ENCODE results near the gene PRM1. TPM values are rescaled to one million over a fixed set of nuclear protein-coding genes. Genes with fewer than 3 reads are reported as not detected.

The PRM1 gene
- total RNA-seq, 1 donor = not detected

DNA sequence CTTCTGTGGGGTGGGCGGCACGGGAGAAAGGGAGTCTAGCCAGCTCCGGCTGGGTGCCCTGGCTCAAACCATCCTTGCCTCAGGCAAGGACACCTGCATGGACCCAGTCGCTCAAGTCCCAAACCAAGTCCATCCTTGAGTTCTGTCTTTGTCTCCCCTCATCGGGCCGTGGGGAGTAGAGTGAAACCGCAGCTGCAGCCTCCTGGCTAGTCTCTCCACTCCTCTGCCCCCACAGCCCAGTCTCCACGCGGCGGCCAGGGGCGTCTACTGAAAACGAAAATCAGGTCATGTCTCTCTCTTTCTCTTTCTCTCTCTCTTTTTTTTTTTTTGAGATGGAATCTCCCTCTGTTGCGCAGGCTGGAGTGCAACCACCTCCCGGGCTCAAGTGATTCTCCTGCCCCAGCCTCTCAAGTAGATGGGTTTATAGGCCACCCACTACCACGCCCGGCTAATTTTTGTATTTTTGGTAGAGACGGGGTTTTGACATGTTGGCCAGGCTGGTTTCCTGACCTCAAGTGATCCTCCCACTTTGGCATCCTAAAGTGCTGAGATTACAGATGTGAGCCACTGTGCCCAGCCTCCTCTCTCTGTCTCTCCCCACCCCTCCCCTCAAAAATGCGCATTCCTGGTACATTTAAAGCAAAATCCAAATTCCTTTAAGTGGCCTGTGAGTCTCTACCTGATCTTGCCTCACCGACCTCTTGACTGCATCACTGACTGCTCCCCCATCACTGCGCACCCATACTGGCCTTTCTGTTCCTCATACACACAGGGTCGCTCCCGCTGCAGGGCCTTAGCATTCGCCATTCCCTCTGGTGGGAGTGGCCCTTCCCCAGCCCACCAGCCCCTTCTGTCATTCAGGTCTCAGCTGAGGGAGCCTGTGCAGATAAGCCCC is 46.4 kb upstream of the PRM1 start:
- DNase-seq (ENCODE audit: low read depth) = peak; percentile 41
- TF ChIP-seq, protein P1, sequence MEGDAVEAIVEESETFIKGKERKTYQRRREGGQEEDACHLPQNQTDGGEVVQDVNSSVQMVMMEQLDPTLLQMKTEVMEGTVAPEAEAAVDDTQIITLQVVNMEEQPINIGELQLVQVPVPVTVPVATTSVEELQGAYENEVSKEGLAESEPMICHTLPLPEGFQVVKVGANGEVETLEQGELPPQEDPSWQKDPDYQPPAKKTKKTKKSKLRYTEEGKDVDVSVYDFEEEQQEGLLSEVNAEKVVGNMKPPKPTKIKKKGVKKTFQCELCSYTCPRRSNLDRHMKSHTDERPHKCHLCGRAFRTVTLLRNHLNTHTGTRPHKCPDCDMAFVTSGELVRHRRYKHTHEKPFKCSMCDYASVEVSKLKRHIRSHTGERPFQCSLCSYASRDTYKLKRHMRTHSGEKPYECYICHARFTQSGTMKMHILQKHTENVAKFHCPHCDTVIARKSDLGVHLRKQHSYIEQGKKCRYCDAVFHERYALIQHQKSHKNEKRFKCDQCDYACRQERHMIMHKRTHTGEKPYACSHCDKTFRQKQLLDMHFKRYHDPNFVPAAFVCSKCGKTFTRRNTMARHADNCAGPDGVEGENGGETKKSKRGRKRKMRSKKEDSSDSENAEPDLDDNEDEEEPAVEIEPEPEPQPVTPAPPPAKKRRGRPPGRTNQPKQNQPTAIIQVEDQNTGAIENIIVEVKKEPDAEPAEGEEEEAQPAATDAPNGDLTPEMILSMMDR (IDR thresholded peaks at IDR 0.05; ENCODE audit: insufficient read depth, low read depth, low read length) = no peak
- no peak overlapping the region for H3K4me3 ChIP-seq (ENCODE audit: low read depth, low read length)

DNA sequence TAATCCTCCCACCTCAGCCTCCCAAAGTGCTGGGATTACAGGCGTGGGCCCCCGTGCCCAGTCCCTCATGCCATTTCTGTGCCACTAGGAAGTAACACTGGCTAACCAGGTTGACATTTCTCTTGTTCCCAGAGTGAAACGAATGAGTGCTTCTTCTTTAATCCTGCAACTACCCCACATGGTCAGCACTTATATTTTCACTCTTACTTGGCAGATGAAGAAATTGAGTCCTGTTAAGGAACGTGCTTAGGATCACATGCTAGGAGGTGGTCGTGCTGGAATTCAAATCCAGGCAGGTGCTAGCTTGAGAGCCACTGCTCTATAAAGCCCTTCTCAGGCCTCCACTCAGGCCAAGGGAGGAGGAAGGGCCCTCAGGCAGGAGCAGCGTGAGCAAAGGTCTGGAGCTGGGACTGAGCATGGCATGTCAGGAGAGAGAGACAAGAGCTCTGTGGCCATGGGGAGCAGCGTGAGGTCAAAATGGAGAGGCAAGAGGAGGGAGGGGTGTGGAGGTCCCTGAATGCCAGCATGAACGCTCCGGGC is 45.7 kb upstream of the PRM1 start:
- TF ChIP-seq, protein P1 (IDR thresholded peaks at IDR 0.05; ENCODE audit: insufficient read depth, low read depth, low read length) = no peak
- DNase-seq (ENCODE audit: low read depth) = no peak
- no peak overlapping the region for H3K4me3 ChIP-seq (ENCODE audit: low read depth, low read length)

DNA sequence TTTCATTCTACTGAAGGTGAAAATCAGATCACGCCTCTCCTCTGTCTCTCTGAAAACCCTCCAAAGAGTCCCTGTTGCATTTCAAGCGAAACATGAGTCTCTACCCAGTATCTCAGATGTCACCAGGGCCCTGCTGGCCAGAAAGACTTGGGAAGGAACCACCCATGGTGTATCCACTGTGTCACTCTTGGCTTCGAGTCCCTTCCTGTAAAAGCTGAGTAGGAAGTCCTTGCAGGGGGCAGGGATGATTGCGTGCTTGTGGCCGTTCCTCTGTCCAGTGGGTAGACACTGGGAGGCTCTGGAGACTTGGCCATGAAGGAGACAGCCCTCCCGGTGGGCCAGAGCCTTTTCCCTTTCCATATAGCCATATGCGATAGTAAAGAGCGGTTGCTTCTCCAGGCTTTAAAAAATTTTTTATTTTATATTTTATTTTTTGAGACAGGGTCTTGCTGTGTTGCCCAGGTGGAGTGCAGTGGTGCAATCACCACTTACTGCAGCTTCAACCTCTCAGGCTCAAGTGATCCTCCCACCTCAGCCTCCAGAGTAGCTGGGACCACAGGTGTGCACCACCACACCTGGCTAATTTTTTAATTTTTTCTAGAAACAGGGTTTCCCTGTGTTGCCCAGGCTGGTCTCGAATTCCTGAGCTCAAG is 45.1 kb upstream of the PRM1 start:
- TF ChIP-seq, protein P1 (IDR thresholded peaks at IDR 0.05; ENCODE audit: insufficient read depth, low read depth, low read length) = no peak
- H3K4me3 ChIP-seq (ENCODE audit: low read depth, low read length) = no peak overlapping the region
- DNase-seq (ENCODE audit: low read depth) = no peak

DNA sequence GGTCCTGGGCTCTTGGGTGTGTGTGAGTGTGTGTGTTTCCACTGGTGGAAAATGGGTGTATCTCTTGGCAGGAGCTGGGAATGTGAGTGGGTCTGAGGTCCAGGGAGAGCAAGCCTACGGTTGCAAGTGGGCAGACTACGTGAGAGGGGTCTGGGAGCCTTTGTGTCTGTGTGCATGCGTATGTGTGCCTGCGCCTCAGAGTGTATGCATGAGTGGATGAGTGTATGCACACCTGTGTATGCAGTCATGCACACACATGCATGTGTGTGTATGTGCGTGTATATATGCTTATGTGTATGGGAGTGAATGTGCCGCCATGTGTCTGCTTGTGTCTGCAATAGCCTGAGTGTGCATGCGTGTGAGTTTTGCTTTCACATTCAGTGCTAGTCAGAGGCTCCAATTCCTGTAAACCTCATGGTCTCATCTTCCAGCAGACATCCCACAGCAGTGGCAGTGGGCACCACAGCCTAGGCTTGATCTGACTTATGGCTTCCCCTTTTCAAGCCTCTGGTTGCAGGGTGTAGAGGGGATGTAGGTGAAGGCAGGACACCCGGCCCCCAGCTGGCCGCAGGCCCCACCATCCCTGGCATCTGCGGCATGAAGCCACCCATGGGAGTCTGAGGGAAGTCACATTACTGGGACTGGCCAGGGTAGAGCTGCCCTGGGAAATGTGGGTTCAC is 44.4 kb upstream of the PRM1 start:
- TF ChIP-seq, protein P1 (IDR thresholded peaks at IDR 0.05; ENCODE audit: insufficient read depth, low read depth, low read length) = no peak
- no peak for DNase-seq (ENCODE audit: low read depth)
- no peak overlapping the region for H3K4me3 ChIP-seq (ENCODE audit: low read depth, low read length)

DNA sequence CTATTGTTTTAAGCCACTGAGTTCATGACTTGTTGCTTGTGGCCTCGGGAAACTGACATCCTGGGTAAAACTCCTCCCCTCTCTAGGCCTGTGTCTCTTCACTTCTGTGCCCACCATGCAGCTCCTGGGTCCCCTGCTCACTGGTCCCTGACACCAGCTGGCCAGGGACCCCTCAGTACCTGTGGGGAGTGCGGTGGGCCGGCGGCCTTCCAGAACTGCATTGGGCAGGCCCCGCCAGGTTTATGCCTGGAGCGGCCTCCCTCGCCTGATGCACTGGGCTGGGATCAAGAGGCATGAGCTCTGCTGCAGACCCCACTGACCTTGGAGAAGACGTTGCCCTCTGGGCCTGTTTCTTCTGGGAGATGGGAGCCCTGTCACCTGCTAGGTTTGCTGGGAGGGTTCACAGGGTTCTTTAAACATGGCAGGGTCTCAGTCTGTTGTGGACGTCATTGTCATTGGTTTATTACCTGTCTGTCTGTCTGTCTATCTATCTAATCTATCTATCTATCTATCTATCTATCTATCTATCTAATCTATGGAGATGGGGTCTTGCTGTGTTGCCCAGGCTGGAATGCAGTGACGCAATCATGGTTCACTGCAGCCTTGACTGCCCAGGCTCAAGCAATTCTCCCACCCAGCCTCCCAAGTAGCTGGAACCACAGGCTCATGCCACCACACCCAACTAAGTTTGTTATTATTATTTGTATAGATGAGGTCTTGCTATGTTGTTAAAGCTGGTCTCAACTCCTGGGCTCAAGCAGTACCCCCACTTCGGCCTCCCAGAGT is 42.6 kb upstream of the PRM1 start:
- TF ChIP-seq, protein P1 (IDR thresholded peaks at IDR 0.05; ENCODE audit: insufficient read depth, low read depth, low read length) = no peak
- no peak overlapping the region for H3K4me3 ChIP-seq (ENCODE audit: low read depth, low read length)
- no peak for DNase-seq (ENCODE audit: low read depth)

DNA sequence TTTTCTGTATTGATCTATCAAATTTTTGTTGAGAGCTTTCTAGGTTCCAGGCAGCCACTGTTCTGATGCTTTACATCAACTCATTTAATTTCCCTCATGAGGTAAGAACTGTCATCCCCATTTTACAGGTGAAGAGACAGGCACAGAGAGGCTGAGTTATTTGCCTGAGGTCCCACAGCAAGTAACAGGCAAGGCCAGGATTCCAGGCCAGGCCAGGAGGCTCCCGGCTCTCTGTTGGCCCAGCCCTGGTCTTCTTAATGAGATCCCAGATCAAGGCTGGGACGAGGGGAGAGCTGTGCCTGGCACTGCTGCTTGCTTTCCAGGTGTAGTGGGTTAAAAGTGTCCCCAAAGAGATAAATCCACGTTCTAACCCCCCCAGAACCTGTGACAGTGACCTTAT is 41.7 kb upstream of the PRM1 start:
- no peak overlapping the region for H3K4me3 ChIP-seq (ENCODE audit: low read depth, low read length)
- TF ChIP-seq, protein P1 (IDR thresholded peaks at IDR 0.05; ENCODE audit: insufficient read depth, low read depth, low read length) = no peak
- DNase-seq (ENCODE audit: low read depth) = no peak

Data from fibroblast of villous mesenchyme (primary cell).